Erythroblast (primary cell): ENCODE data around the gene NRGN.

Experiments used
- GATA1 ChIP-seq: IDR thresholded peaks from 2 replicates; pipeline ENCODE4 v1.6.1; 2011; ENCODE audit warnings: low read depth, mild to moderate bottlenecking, control low read depth, low read length, moderate library complexity
- POLR2A ChIP-seq: IDR thresholded peaks from 2 replicates; pipeline ENCODE4 v1.6.1; 2011; ENCODE audit warnings: mild to moderate bottlenecking, low read length

- TF ChIP-seq POLR2A (no peak), GATA1 (no peak)
Observed at GRCh38 chr11:124747406-124748099, 7.8 kb downstream of the NRGN start.
